ENCODE results near the gene KCNH2.

KCNH2 gene

DNA sequence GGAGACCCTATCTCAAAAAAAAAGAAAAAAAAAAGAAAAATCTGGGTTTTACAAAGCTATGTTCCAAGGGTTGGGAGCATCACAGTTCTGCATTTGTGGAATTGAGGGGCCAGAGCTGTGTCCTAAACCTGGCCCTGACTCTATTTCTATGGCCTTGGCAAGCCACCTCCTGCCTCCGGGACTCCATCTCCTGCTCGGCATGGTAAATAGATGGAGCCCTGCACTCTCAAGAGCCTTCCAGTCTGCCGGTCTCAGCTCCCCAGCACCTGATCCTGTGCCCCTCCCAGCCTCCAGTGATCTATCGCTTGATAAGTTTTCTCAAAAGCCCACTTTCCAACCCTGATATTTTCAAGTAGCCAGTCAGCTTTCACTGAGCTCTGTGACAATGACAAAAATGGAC, 43.0 kb downstream of the KCNH2 start:
- no peak for DNase-seq (ENCODE audit: low read depth)
- no peak overlapping the region for H3K4me3 ChIP-seq (ENCODE audit: low read depth, low read length)
- no peak for TF ChIP-seq POLR2A (IDR thresholded peaks at IDR 0.05; ENCODE audit: extremely low read depth, insufficient read length)
- TF ChIP-seq, protein P1, sequence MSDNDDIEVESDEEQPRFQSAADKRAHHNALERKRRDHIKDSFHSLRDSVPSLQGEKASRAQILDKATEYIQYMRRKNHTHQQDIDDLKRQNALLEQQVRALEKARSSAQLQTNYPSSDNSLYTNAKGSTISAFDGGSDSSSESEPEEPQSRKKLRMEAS (IDR thresholded peaks at IDR 0.05; ENCODE audit: low read depth, low read length): no peak
- no peak for TF ChIP-seq MYC (IDR thresholded peaks at IDR 0.05; ENCODE audit: low read depth, low read length)
- TF ChIP-seq, protein P2, sequence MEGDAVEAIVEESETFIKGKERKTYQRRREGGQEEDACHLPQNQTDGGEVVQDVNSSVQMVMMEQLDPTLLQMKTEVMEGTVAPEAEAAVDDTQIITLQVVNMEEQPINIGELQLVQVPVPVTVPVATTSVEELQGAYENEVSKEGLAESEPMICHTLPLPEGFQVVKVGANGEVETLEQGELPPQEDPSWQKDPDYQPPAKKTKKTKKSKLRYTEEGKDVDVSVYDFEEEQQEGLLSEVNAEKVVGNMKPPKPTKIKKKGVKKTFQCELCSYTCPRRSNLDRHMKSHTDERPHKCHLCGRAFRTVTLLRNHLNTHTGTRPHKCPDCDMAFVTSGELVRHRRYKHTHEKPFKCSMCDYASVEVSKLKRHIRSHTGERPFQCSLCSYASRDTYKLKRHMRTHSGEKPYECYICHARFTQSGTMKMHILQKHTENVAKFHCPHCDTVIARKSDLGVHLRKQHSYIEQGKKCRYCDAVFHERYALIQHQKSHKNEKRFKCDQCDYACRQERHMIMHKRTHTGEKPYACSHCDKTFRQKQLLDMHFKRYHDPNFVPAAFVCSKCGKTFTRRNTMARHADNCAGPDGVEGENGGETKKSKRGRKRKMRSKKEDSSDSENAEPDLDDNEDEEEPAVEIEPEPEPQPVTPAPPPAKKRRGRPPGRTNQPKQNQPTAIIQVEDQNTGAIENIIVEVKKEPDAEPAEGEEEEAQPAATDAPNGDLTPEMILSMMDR (IDR thresholded peaks at IDR 0.05; ENCODE audit: low read depth, low read length): no peak

DNA sequence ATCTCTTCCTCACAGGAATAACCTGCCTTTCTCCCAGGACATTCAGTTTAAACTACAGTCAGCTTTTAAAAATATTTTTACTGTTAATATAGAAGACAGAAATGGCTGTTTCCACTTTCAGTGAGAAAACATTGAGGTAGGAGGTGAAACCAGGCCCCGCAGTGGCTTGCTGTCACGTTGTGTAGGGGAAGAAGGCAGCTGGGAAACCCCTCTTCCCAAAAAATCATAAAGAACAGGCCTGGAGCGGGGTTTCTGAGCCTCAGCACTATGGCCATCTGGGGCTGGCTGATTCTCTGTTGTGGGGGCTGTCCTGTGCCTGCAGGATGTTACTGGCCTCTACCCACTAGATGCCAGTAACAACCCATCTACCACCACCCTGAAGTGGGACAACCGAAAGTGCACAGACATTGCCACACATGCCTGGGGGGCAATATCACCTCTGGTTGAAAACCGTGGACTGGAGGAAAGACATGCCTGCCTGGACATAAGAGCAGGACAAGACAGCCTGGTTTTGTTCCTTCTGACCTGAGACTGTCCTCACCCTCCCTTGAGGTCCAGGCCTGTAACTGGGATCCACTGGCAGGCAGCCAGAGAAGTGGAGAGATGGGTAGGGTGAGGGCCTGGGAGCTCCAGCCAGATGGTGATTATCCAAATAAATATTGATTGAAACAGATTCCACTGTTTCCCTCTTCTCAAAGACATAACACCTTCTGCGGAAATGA, 43.9 kb downstream of the KCNH2 start:
- DNase-seq (ENCODE audit: low read depth): peak; percentile 27
- H3K4me3 ChIP-seq (ENCODE audit: low read depth, low read length): no peak overlapping the region
- TF ChIP-seq MYC (IDR thresholded peaks at IDR 0.05; ENCODE audit: low read depth, low read length) (no peak), POLR2A (IDR thresholded peaks at IDR 0.05; ENCODE audit: extremely low read depth, insufficient read length) (no peak)
- TF ChIP-seq, protein P1 (IDR thresholded peaks at IDR 0.05; ENCODE audit: low read depth, low read length): no peak
- TF ChIP-seq, protein P2 (IDR thresholded peaks at IDR 0.05; ENCODE audit: low read depth, low read length): no peak

GRCh38 chr7:150931199-150931869, 46.8 kb downstream of the KCNH2 start:
- DNase-seq (ENCODE audit: low read depth): peak; percentile 72
- H3K4me3 ChIP-seq (ENCODE audit: low read depth, low read length): no peak overlapping the region
- TF ChIP-seq POLR2A (IDR thresholded peaks at IDR 0.05; ENCODE audit: extremely low read depth, insufficient read length): no peak
- TF ChIP-seq, protein P1 (IDR thresholded peaks at IDR 0.05; ENCODE audit: low read depth, low read length): peak; percentile 17; the same call in 1 of the 2 replicates
- TF ChIP-seq MYC (IDR thresholded peaks at IDR 0.05; ENCODE audit: low read depth, low read length): no peak
- TF ChIP-seq, protein P2 (IDR thresholded peaks at IDR 0.05; ENCODE audit: low read depth, low read length): no peak

- TF ChIP-seq POLR2A (IDR thresholded peaks at IDR 0.05; ENCODE audit: extremely low read depth, insufficient read length): no peak
- no peak overlapping the region for H3K4me3 ChIP-seq (ENCODE audit: low read depth, low read length)
- no peak for DNase-seq (ENCODE audit: low read depth)
These were observed 49.6 kb downstream of the KCNH2 start for GRCh38 chr7:150928541-150928940.

GRCh38 chr7:150927956-150928344, 50.2 kb downstream of the KCNH2 start:
- no peak overlapping the region for H3K4me3 ChIP-seq (ENCODE audit: low read depth, low read length)
- TF ChIP-seq, protein P1 (IDR thresholded peaks at IDR 0.05; ENCODE audit: low read depth, low read length): no peak
- TF ChIP-seq, protein P2 (IDR thresholded peaks at IDR 0.05; ENCODE audit: low read depth, low read length): peak; percentile 8
- DNase-seq (ENCODE audit: low read depth): peak; percentile 62

GRCh38 chr7:150927157-150927955, 50.8 kb downstream of the KCNH2 start:
- TF ChIP-seq MYC (IDR thresholded peaks at IDR 0.05; ENCODE audit: low read depth, low read length) (no peak), POLR2A (IDR thresholded peaks at IDR 0.05; ENCODE audit: extremely low read depth, insufficient read length) (no peak)
- TF ChIP-seq, protein P1 (IDR thresholded peaks at IDR 0.05; ENCODE audit: low read depth, low read length): no peak
- TF ChIP-seq, protein P2 (IDR thresholded peaks at IDR 0.05; ENCODE audit: low read depth, low read length): no peak
- no peak overlapping the region for H3K4me3 ChIP-seq (ENCODE audit: low read depth, low read length)
- no peak for DNase-seq (ENCODE audit: low read depth)
